GM21619 (cell line): ENCODE data around the gene WDR72.

ENCODE experiments used
- ATAC-seq: cut with Tn5 transposase; IDR thresholded peaks from one replicate; pipeline ENCODE4 v1.9.1; 2021; ENCODE audit not compliant: unreplicated experiment

Gene WDR72

GRCh38 chr15:53611145-53611920 lies 148.1 kb downstream of the WDR72 start:
- ATAC-seq, result no peak

- ATAC-seq, result no peak
Observed at GRCh38 chr15:53591041-53591440, 168.4 kb downstream of the WDR72 start.

GRCh38 chr15:53590380-53590779 lies 169.1 kb downstream of the WDR72 start:
- ATAC-seq, result no peak

DNA sequence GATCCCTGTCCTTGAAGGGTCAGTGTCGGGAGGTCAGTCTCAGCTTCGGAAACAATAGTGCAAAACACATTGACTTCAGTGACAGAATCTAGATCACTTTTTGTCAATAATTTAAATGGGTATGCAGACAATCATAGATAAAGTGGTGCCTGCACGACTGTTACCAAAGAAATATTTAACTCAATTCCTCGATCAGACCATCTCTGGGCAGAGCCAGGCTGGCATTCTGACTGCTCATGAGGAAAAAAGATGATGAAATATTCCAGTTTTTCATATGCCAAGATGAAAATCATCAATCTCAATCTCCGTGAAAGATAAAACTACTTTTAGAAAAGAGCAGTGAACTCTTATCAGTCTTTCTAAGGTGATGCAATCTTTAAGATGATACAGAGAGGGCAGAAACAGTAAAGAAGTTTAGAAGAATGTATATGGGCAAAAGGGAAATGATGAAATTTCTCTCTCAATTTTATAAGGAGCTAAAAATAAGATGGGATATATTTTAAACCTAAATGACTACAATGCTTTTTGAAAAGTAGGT lies 169.9 kb downstream of the WDR72 start:
- no peak for ATAC-seq

GRCh38 chr15:53588773-53589172 lies 170.7 kb downstream of the WDR72 start:
- no peak for ATAC-seq

DNA sequence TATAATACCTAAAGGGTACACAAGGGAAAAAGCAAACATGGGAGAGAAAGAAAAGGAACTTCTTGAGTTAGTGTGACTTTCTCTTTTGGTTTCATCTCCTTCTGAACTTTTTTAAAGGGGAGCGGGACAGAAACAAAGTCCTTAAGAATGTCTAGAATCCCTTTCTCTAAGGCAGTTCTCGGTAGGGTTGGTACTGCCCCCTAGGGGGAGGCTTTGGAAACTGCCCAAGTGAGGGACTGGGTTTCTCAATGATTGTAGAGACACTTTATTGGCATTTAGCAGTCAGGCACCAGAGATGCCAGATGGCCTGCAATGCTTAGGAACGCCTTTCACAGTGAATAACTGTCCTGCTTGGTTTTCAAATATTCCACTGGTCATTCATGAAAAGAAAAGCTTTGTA lies 172.7 kb downstream of the WDR72 start:
- ATAC-seq, result no peak

- no peak for ATAC-seq
Observed at GRCh38 chr15:53581513-53581912, 177.9 kb downstream of the WDR72 start.

DNA sequence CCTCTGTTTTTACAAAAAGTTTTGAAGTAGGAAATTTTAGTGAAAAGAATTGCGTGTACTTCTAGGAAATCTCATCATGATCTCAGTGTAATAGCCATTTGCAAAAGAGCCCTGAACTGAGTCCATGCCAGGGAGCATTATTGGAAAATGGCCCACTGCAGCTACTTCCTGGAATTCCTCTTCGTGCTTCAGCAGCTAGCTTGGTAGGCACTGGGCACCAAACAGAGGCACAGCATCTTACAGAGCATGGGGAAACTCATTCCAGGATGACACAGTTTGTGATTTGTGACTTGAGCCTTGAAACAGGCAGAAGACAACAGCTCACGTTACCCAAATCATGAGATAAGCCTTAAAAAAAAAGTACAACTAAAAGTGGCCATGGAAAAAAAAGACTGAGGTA lies 179.1 kb downstream of the WDR72 start:
- ATAC-seq, result no peak

GRCh38 chr15:53576841-53577240 lies 182.6 kb downstream of the WDR72 start:
- no peak for ATAC-seq

DNA sequence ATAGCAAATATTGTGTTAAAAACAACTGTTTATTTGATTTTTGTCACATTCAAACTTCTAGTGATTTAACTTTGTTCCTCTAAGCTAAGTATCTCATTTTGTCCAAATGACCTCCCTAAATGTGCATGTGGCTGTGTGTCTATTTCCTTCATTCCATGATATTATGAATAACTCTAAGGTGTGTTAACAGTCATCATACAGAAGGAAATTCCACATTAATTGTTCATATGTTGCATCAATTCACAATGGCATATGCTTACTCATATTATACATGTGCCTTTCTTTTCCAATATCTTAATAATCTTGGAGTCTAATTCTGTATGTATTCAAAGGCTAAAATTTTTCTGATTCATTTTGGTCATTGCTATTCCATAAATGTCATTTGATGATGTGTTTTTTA lies 186.4 kb downstream of the WDR72 start:
- no peak for ATAC-seq

DNA sequence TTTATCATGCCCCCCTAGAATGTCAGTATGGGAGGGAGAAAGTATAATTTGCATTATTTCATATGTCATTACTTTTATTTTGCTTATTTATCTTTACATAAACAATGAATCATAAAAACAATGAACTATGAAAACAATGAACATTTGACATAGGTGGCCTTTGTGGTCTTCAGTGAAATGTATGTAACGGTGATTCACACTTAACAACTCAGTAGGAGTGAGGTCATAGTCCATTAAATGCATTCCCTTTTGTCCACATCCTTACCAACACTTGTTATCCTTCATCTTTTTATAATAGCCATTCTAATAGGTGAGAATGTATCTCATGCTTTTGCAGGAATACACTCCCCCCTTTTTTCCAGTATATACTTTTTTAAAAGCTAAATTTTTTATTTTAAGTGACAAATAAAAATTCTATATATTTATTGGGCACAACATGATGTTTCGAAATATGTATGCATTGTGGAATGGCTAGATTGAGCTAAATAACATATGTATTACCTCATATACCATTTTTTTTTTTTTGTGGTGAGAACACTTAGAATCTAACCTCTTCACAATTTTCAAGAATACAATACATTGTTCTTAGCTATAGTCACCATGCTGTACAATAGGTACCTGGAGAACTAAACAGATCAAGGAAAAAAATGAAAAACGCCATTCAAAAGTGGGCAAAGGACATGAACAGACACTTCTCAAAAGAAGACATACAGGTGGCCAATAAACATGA lies 189.5 kb downstream of the WDR72 start:
- no peak for ATAC-seq

DNA sequence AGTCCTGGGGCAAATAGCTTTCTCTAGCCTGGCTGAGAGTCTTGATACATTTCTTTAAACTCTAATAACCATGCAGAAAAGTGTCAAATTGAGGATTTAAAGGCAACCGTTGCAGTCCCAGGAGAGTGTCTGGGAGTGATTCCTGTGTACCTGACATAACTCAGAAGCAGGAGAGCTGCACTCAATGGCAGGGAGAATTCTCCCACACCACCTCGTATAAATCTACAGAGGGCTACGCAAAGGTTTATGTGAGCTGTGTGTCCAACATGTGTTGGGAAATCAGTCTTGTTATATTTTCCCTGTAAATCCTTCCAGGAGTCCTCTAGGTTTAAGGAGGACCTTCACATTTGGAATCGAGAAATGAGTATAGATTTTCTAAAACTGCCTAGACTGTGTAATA lies 192.6 kb downstream of the WDR72 start:
- ATAC-seq, result no peak

- ATAC-seq, result no peak
Observed at GRCh38 chr15:53565721-53566120, 193.7 kb downstream of the WDR72 start.

GRCh38 chr15:53564647-53565046 lies 194.8 kb downstream of the WDR72 start:
- no peak for ATAC-seq

GRCh38 chr15:53563627-53564026 lies 195.8 kb downstream of the WDR72 start:
- ATAC-seq, result no peak

DNA sequence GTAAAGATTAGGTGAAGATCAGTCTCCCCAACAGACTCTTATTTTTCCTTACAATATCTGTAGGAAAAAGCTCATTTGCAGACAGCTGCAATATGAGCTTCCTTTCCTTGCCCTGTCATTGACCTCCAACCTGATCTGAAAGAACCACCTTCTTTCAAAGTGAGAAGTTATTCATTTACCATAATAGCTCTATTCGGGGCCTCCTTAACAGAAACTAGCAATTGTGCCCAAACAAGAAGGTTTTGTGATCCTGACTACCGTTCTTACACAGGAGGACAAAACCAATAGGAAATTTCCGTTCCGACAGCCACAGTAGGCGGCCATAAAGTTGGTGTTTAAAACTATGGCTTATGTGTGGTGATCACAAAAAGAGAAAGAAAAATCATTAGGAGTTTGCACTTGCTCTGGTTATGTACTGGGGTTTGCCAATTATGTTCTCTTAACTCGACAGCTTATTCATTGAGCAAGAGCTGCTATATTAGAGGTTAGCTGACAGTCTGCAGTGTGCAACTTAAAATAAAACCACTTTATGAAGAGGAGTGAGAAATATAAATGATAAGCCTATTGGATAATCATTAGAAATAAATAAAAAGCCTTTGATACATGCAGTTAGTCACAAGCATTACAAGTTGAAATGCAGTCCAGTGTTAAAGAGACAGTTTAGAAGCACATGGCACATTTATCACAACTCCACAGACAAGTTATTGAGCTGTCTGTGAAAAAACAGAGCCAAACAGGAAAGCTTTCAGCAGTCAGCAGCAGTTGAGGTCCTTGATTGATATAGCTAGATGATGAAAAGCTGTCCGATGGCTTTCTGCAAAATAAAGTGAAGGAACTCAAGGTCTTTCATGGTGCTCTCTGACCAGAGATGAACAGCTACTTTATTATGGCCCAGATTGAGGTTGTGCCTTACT lies 199.8 kb downstream of the WDR72 start:
- ATAC-seq, result no peak

GRCh38 chr15:53558384-53558783 lies 201.1 kb downstream of the WDR72 start:
- ATAC-seq, result no peak

- ATAC-seq, result no peak
Observed at GRCh38 chr15:53555226-53555625, 204.2 kb downstream of the WDR72 start.

- no peak for ATAC-seq
Observed at GRCh38 chr15:53549697-53550305, 209.7 kb downstream of the WDR72 start.

- no peak for ATAC-seq
Observed at GRCh38 chr15:53548236-53548635, 211.2 kb downstream of the WDR72 start.
